GM18498 (cell line): Measurements from ENCODE around the gene NMRAL1.

ENCODE experiments used
- ATAC-seq: cut with Tn5 transposase; IDR thresholded peaks from one replicate; pipeline ENCODE4 v1.9.1; 2021; ENCODE audit warnings: mild to moderate bottlenecking, moderate library complexity; ENCODE audit not compliant: unreplicated experiment

NMRAL1 gene

DNA sequence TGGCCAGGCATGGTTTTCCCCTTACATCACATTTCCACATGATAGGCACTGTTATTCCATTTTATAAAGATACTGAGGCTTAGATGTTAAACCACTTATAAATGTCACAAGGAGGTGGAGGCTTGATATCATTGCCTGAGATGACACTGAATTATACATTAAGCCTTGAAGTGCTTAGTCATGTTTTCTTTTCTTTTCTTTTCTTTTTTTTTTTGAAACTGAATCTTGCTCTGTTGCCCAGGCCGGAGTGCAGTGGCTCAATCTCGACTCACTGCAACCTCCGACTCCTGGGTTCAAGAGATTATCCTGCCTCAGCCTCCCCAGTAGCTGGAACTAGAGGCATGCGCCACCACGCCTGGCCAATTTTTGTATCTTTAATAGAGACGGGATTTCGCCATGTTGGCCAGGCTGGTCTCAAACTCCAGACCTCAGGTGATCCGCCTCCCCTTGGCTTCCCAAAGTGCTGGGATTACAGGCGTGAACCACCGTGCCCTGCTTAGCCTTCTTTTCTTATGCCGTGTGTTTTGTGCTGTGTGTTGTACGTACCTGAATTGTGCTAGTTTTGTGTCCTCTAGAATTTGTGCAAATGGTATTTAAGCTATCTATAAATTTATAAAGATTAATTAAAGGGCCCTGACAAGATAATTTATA, 47.6 kb downstream of the NMRAL1 start:
- no peak for ATAC-seq

DNA sequence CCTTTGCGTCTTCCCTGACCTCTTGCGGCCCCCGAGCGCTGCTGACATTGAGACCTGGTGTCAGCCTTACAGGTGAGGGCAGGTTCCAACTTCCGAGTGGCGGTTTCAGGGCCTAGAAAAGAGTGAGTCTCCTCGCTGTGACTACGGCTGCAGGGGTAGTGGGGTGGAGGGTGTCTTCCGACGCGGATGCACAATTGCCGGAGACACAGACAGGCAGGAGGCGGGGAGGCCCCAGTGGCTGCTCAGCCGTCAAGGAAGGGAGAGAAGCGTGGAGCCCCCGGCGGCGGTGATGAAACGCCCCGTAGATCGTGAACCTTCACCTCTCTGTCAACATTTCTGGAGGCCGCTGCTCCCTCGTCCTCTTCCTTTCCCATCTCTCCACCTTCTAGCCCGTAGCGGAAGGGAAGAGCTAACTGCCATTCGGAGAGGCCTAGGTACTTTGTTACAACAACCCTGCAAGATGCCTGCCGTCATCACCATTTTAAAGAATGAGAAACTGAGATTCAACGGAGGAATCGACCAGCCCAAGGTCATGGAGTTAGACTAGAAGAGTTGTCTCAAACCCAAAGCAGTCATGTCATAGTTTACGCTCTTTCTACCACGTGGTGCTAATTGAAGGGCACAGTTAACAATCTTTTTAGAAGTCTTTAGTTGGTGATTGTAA, 48.3 kb downstream of the NMRAL1 start:
- ATAC-seq: peak; percentile 34

DNA sequence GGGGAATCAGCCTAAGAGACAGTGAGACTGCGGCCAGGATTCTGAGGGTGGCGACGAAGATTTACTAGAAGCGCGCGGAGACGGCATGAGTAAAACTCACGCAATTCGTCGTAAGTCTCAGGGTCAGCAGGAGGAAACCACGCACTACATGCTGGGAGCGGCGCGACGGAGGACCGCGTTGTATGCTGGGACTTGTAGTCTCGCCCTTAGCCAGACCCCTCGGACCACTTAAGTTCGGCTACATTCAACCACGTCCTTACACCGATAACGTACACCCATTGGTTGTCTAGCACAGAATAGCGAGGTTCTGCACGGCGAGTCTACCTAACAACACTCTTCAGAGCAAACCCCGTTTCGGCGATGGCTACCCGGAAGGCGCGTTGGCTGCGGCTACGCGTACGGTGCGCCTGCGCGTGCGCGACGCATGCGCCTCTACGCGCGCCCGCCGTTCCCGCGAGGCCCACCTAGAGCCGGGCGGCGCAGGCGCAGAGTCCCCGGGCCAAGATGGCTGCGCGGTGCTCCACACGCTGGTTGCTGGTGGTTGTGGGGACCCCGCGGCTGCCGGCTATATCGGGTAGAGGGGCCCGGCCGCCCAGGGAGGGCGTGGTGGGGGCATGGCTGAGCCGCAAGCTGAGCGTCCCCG, 48.9 kb downstream of the NMRAL1 start, which contains the start of gene DNAJA3:
DNAJA3 (plus strand) TSS at position 491 of the 643 bp plus-strand sequence; CDS start at position 505, 14 bp downstream.
- peak; percentile 89 for ATAC-seq

DNA sequence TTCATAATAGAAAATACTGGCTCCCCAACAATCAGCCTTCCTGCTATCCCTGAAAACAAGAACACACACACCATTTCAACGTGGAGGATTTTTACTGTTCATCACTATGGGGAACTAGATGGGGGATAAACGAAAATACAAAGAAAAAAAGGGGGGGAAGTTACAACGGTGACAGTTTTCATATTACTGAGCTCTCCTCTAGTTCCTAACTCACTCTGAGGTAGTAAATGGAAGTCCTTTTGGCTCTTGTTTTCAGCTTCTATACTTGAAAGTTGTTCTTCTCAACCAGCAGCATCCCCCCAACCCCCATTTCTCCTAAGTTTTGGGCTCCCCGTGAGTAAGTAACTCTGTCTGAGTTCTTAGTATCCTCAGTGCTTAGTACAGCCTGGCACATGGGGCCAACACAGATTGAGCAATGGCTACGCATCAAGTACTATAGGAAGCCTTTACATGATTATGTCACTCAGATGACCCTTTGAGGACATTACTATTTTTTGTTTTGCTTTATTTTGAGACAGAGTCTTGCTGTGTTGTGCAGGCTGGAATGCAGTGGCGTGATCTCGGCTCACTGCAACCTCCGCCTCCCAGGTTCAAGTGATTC, 53.8 kb downstream of the NMRAL1 start:
- ATAC-seq: no peak

DNA sequence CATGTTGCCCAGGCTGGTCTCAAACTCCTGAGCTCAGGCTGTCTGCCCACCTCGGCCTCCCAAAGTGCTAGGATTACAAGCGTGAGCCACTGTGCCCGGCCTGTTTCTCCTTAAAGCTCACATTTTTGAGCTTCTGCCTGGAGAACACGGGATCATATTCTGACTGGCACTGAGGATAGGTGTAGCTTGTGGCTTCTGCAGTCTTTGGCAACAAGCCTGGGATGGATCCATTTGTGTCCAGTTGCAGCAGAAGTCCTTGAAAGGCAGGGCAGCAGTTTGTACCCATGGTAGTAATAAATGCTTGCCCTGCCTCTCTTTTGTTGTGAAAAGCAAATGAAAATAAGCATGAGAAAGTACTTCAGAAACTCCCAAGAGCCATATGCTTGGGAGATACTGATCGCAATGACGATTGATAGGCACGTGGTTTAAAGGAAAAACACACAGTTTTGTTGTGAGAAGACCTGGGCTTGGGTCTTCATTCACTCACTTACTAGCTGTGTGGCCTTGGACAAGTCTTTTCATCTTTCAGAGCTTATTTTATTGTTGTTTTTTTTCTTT, 54.9 kb downstream of the NMRAL1 start:
- ATAC-seq: no peak

DNA sequence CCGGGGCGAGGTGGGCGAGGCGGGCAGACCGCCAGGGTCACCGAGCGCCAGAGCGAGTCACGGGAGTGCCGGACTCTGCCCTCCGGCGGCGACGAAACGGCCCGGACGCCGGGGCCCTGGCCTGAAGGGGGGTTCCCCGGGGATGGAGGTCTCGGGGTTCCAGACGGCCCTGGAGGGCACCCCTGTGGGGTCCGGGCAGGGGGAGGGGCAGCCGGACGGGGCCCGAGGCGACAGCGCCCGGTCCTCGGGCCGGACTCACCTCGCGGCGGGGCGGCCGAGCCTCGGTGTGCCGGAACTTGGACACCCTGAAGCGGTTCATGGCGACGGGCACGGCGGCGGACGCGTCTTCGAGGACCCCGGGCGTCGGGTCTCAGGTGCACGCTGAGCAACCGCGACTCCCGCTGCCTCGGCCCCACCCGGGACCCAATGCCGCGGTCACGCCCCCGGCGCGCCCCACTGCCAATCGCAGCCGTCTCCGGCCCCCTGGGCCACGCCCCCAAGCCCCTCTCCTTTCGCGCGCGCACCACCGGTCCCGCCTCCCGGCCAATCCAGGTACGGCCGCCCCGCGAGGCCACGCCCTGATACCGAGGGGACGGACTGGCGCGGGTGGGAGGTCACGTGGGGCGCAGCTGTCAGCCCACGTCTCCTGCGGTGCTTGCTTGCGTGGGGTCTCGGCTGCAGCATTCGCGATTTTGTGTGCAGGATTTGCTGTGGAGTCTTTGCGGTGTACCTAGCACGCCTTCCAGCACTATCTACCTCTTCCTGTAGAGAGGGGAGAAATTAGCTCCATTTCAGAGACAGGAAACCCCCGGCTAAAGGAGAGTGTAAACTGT, 58.0 kb downstream of the NMRAL1 start, which contains the start of gene CORO7:
CORO7 (minus strand) TSS at position 397 of the 833 bp plus-strand sequence; CDS start at position 319, 78 bp downstream.
- ATAC-seq: peak; percentile 75

DNA sequence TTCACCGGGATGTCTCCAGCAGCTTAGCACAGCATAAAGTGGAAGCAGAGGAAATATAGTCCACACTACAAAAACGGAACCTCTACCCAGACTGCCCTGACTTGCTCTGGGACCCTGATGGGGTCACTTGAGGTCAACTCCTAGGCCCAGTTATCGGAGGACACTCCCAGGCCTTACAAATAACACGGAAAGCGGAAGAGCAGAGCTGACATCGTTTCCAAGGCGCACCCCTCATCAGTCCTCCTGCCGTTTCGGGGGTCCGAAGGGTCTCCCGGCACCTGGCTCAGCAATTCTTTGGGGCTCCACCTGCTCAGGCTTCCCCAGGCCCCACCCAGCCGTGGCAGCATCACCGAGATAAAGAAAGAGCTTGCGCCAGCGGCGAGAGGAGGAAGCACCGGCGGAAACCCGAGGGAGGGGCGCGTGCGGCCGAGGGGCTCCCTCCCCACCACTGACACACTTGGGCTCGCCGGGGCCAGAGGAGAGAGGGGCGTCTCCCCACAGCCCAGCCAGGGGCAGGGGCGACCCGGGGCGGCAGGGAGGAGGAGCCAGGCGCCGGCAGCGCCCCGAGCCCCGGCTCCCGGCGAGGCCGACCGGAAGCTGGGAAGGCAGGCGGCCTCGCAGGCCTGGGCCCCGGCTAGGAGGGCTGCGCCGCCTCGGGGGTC, 58.8 kb downstream of the NMRAL1 start:
- peak; percentile 15 for ATAC-seq

DNA sequence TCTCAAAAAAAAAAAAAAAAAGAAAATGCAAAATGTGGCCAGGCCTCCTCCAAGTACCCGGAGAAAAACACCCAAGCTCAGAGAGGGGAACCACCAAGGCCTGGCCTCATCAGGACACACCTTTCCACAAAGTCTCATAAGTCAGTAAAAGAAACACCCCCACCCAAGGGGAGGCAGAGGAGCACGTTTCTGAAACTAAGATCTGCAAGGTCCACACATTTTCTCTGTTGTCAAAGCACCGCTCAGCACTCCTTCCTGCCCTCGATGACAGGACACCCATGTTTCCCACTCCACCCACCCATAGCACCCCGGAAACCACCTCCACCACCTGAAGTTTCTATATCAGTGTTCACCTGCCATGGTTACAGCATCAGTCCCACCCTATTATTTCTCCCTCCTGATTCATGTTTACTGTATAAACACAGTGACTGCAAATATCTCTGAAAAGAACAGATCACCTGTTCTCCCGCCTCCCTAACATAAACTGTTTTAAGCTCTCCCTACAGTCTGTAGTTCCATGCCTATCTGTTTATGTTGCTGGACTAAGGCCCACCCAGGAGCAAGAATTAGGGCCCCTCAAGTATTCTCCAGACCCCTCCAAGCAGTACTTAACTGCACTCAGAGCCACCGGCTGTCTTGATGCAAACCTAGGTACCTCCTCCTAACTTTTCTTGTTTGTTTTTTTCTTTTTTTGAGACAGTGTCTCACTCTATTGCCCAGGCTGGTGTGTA, 60.1 kb downstream of the NMRAL1 start:
- ATAC-seq: peak; percentile 63

DNA sequence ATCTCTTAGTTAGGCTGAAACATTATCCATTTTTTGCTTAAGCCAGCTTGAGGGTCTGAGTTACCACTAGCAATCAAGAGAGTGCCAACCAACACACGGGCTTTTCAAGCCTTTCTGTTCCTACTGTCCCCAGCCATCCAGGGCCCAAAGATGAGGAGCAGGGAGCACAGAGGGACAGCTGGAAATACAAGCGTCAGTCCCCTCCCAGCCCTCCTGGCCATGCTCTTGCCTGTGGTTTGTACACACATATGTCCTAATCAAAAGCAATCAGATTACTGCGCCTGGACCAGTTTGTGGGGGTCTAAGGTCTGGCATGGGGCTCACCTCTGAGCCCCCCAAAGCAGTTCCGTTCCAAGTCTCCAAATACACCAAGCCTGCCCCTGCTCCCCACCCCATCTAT, 61.6 kb downstream of the NMRAL1 start:
- ATAC-seq: no peak

DNA sequence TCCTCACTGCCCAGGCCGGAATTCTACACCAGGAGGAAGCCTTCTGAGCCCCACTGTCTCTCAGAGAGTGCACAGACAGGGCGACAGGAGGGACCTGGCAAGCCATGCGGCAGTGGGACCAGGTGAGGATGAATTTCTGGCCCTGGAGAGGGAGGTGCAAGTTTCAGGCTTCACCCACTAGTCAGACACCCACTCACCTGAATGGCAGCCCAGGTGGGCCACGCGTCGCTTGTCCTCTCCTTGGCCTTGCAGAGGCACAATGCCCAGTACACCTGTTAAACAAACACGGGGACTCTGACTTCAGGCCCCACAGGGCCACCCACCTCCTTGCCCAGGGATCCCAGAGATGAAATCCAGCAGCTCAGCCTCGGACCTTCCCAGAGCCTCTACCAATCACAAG, 62.3 kb downstream of the NMRAL1 start:
- ATAC-seq: no peak
